Measurements from ENCODE around the gene KCNF1. TPM values are rescaled to one million over a fixed set of nuclear protein-coding genes. Genes with fewer than 3 reads are reported as not detected.

The KCNF1 gene
- total and polyA plus RNA-seq, 9 donors, result 0.11 to 0.30 (median 0.14) TPM; not detected in 5

DNA sequence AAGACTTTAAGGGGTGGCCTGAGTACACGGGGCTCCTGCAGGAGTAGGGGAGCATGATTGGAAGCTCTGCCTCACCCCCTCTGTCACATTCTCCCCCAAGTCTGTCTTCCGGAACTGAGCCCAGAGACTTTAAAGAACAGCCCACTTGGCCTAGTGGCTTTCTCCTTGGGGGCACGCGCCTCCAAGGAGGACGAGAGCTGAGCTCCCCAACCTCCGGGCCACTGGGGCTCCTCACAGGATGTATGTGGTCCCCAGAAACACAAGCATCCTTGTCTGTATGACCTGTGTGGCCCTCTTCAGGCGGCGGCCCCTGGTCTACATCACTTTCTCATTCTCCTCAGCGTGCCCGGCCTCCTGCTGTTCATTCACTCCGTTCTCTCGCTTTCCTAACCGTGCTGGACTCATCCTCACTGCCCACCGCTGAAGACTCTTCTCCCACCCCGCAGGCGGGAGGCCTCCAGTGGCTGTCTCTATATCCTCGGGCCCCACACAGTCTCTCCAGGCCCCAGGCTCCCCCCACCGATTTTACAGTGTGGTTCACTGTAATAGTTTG, 23.7 kb downstream of the KCNF1 start:
- TF ChIP-seq, protein P1, sequence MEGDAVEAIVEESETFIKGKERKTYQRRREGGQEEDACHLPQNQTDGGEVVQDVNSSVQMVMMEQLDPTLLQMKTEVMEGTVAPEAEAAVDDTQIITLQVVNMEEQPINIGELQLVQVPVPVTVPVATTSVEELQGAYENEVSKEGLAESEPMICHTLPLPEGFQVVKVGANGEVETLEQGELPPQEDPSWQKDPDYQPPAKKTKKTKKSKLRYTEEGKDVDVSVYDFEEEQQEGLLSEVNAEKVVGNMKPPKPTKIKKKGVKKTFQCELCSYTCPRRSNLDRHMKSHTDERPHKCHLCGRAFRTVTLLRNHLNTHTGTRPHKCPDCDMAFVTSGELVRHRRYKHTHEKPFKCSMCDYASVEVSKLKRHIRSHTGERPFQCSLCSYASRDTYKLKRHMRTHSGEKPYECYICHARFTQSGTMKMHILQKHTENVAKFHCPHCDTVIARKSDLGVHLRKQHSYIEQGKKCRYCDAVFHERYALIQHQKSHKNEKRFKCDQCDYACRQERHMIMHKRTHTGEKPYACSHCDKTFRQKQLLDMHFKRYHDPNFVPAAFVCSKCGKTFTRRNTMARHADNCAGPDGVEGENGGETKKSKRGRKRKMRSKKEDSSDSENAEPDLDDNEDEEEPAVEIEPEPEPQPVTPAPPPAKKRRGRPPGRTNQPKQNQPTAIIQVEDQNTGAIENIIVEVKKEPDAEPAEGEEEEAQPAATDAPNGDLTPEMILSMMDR (IDR thresholded peaks at IDR 0.05), result no peak
- TF ChIP-seq EP300 (IDR thresholded peaks at IDR 0.05), result no peak
- no peak for TF ChIP-seq POLR2A (IDR thresholded peaks at IDR 0.05)
- WGBS, 3 donors, result 83 to 84% (median 83%) methylated on average over 18 of the region's 18 CpGs

DNA sequence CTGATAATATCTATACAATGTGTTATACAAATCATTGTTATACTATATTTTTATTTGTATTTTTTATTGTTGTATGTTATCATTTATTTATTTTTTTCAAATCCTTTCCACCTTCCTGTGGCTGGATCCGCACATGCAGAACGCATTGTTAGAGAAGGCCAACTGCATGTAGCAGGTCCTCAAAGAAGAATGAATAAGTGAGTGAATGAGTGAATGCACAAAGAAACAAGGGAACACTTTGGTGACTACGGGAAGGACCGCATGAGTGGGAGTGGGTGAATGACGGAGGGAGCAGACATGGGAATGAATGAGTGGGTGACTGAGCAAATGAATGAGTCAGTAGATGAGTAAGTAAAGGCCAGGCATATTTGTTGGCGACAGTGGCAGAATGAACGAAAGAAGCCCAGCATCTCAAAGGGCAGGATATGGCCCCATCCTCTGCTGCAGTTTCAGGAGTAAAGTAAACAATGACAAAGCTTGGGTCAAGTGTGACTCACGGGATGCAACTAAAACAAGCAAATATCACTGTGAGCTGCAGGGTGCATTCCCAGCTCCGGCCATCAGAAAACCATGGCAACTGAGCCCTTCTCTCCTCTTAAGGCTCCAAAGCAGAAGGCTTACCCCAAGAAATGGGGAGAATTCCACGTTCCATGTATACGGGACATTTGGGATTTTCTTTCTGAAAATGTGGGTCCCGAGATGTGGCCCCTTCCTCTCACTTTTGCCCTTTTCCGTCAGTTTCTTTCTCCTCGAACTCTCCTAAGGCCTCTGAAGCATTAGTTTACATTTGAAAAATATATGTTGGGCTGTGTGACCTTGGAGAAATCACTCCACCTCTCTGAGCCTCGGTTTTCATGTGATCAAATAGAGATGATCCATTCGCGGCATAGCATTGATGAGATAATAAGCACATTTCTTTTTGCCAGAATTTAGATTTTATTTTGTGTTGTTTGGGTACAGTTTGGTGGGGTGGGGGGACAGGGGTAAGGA, 24.5 kb downstream of the KCNF1 start:
- H3K27me3 ChIP-seq, result no peaks in the 10 kb centered on the region
- no peaks in the 10 kb centered on the region for H3K4me1 ChIP-seq (ENCODE audit: insufficient read depth)
- H3K27ac ChIP-seq, result no peak overlapping the region
- intact Hi-C loops (cut with DNase I), result no loop called here
- no peaks in the 10 kb centered on the region for H3K9me3 ChIP-seq
- 60 to 68% (median 62%) methylated on average over 17 of the region's 17 CpGs for WGBS, 3 donors
- TF ChIP-seq EP300 (IDR thresholded peaks at IDR 0.05), result no peak
- TF ChIP-seq, protein P1 (IDR thresholded peaks at IDR 0.05), result no peak
- TF ChIP-seq POLR2A (IDR thresholded peaks at IDR 0.05), result no peak
- H3K4me3 ChIP-seq, result no peak overlapping the region
- no peak for DNase-seq
- H3K36me3 ChIP-seq, result no peaks in the 10 kb centered on the region

More for the DNA sequence above, 23.7 kb downstream of the KCNF1 start:
- Histone ChIP-seq H3K27me3 (no peaks in the 10 kb centered on the region), H3K36me3 (no peaks in the 10 kb centered on the region), H3K4me1 (ENCODE audit: insufficient read depth) (no peaks in the 10 kb centered on the region), H3K9me3 (no peaks in the 10 kb centered on the region), H3K4me3 (no peak overlapping the region), H3K27ac (no peak overlapping the region)
- intact Hi-C loops (cut with DNase I), result no loop called here
- no peak for DNase-seq

DNA sequence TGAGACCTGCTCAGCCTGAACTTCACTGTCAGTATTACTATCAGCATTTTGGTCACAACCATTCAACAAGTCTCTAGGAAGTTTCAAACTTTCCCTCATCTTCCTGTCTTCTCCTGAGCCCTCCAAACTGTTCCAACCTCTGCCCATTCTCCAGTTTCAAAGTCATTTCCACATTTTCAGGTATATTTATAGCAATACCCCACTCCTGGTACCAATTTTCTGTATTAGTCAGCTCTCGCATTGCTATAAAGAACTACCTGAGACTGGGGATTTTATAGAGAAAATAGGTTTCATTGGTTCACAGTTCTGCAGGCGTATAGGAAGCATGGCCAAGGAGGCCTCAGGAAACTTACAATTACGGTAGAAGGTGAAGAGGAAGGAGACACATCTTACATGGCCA, 27.3 kb downstream of the KCNF1 start:
- H3K4me3 ChIP-seq, result no peak overlapping the region
- H3K27me3 ChIP-seq, result no peaks in the 10 kb centered on the region
- TF ChIP-seq, protein P1 (IDR thresholded peaks at IDR 0.05), result no peak
- TF ChIP-seq POLR2A (IDR thresholded peaks at IDR 0.05) (no peak), EP300 (IDR thresholded peaks at IDR 0.05) (no peak)
- intact Hi-C loops (cut with DNase I), result no loop called here
- H3K36me3 ChIP-seq, result no peaks in the 10 kb centered on the region
- 95 to 100% (median 97%) methylated on average over 3 of the region's 3 CpGs for WGBS, 3 donors
- H3K9me3 ChIP-seq, result no peaks in the 10 kb centered on the region
- H3K27ac ChIP-seq, result no peak overlapping the region
- H3K4me1 ChIP-seq (ENCODE audit: insufficient read depth), result no peaks in the 10 kb centered on the region
- DNase-seq, result no peak

DNA sequence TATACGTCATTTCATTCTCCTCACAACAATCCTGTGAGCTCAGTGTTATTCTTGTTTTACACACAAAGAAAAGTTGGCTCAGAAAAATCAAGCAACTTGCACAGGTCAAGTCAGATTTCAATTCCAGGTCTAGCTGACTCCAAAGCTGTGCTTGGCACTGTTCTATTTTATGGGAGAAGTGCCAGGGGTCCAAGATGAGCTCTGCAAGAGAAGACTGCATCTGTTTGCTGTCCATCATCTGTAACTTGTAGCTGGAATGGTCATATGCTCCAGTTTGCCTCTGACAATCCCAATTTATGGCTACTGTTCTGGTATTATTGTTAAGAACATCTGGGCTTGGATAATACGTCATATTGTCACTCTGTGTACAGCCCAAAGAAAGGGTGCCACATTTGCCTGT, 28.9 kb downstream of the KCNF1 start:
- Histone ChIP-seq H3K27ac (no peak overlapping the region), H3K9me3 (no peaks in the 10 kb centered on the region), H3K4me1 (ENCODE audit: insufficient read depth) (no peaks in the 10 kb centered on the region), H3K4me3 (no peak overlapping the region), H3K27me3 (no peaks in the 10 kb centered on the region), H3K36me3 (no peaks in the 10 kb centered on the region)
- TF ChIP-seq, protein P1 (IDR thresholded peaks at IDR 0.05), result no peak
- TF ChIP-seq POLR2A (IDR thresholded peaks at IDR 0.05), result no peak
- no peak for TF ChIP-seq EP300 (IDR thresholded peaks at IDR 0.05)
- DNase-seq, result no peak
- intact Hi-C loops (cut with DNase I), result no loop called here
- WGBS, 3 donors, result 31 to 46% (median 40%) methylated on average over 2 of the region's 2 CpGs
